Mammary epithelial cell (primary cell): ENCODE measurements around the gene GNG13.

Source experiments
- EZH2 ChIP-seq: IDR thresholded peaks from 2 replicates; pipeline ENCODE4 v1.6.1; 2012; ENCODE audit warnings: low read length, inconsistent platforms, borderline replicate concordance
- TF ChIP-seq, protein P1 (sequence below), 2 donors: IDR thresholded peaks in 1 of 2; conservative IDR thresholded peaks in 1 of 2; 2 replicates each; pipeline ENCODE4 v1.5.1; 2011 to 2012; ENCODE audit warnings: inconsistent platforms in 2 of 2, low read length in 2 of 2, mild to moderate bottlenecking in 2 of 2, control low read depth in 1 of 2, low read depth in 1 of 2; ENCODE audit not compliant: insufficient read depth in 1 of 2; ENCODE audit errors: extremely low read depth in 1 of 2

DNA sequence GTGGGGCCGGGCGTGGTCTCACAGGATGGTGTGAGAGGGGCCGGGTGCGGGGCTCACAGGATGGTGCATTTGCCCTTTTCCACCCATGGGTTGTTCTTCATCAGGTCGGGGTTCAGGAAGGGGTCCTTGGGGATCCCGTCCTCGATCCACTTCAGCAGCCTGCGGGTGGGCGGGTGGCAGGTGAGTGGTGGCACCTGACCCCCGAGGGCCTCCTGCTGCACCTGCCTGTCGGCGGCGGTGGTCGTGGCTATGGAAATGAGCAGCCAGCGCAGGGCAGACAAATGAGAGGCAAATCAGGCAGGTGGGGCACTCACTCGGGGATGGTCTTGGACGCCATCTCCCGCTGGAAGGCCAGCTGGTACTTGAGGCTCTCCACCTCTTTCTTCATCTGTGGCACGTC is 1.9 kb downstream of the GNG13 start:
- TF ChIP-seq, protein P1, sequence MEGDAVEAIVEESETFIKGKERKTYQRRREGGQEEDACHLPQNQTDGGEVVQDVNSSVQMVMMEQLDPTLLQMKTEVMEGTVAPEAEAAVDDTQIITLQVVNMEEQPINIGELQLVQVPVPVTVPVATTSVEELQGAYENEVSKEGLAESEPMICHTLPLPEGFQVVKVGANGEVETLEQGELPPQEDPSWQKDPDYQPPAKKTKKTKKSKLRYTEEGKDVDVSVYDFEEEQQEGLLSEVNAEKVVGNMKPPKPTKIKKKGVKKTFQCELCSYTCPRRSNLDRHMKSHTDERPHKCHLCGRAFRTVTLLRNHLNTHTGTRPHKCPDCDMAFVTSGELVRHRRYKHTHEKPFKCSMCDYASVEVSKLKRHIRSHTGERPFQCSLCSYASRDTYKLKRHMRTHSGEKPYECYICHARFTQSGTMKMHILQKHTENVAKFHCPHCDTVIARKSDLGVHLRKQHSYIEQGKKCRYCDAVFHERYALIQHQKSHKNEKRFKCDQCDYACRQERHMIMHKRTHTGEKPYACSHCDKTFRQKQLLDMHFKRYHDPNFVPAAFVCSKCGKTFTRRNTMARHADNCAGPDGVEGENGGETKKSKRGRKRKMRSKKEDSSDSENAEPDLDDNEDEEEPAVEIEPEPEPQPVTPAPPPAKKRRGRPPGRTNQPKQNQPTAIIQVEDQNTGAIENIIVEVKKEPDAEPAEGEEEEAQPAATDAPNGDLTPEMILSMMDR (conservative IDR thresholded peaks at IDR 0.05 in 1 of 2, IDR thresholded peaks at IDR 0.05 in 1 of 2; ENCODE audit: extremely low read depth in 1 of 2, insufficient read depth in 1 of 2, low read depth in 1 of 2, low read length in 2 of 2) = no peak
- no peak for TF ChIP-seq EZH2
